PFSK-1 (cell line): ENCODE results near the gene SLC25A34.

Experiments used
- FOXP2 ChIP-seq: optimal IDR thresholded peaks from 2 replicates; pipeline ENCODE3; 2011; ENCODE audit warnings: borderline replicate concordance, control low read depth, inconsistent platforms; ENCODE audit not compliant: insufficient read depth; ENCODE audit errors: extremely low read length, extremely low read depth
- POLR2AphosphoS5 ChIP-seq: IDR thresholded peaks from 2 replicates; pipeline ENCODE4 v1.6.1; 2012; ENCODE audit warnings: low read depth, mild to moderate bottlenecking, control low read depth, low read length, moderate library complexity
- REST ChIP-seq, 2 experiments: IDR thresholded peaks; 2 replicates each; pipeline versions ENCODE4 v1.6.1 to v1.8.0; 2011 to 2012; ENCODE audit warnings: low read depth in 2 of 2, low read length in 2 of 2, control low read depth in 1 of 2, inconsistent platforms in 1 of 2, mild to moderate bottlenecking in 1 of 2, moderate library complexity in 1 of 2; ENCODE audit not compliant: insufficient read depth in 1 of 2
- SIN3A ChIP-seq: IDR thresholded peaks from 2 replicates; pipeline ENCODE4 v1.6.1; 2012; ENCODE audit warnings: mild to moderate bottlenecking, low read length, moderate library complexity, borderline replicate concordance; ENCODE audit not compliant: insufficient read depth
- TAF1 ChIP-seq: IDR thresholded peaks from 2 replicates; pipeline ENCODE4 v1.6.1; 2012; ENCODE audit warnings: low read length, control low read depth, borderline replicate concordance; ENCODE audit not compliant: insufficient read depth

SLC25A34 gene

GRCh38 chr1:15738416-15739113 is 2.5 kb downstream of the SLC25A34 start:
- TF ChIP-seq SIN3A, result no peak
- no peak for TF ChIP-seq POLR2AphosphoS5
- no peak for TF ChIP-seq REST (IDR thresholded peaks at IDR 0.05; ENCODE audit: insufficient read depth in 1 of 2, low read depth in 2 of 2, low read length in 2 of 2)
- no peak for TF ChIP-seq TAF1
- no peak for TF ChIP-seq FOXP2

GRCh38 chr1:15739259-15739658 is 3.2 kb downstream of the SLC25A34 start:
- TF ChIP-seq POLR2AphosphoS5, result no peak
- TF ChIP-seq FOXP2, result no peak
- no peak for TF ChIP-seq SIN3A
- no peak for TF ChIP-seq REST (IDR thresholded peaks at IDR 0.05; ENCODE audit: insufficient read depth in 1 of 2, low read depth in 2 of 2, low read length in 2 of 2)
- no peak for TF ChIP-seq TAF1

GRCh38 chr1:15739745-15740144 is 3.7 kb downstream of the SLC25A34 start:
- TF ChIP-seq SIN3A, result no peak
- no peak for TF ChIP-seq REST (IDR thresholded peaks at IDR 0.05; ENCODE audit: insufficient read depth in 1 of 2, low read depth in 2 of 2, low read length in 2 of 2)
- TF ChIP-seq POLR2AphosphoS5, result no peak
- no peak for TF ChIP-seq FOXP2
- TF ChIP-seq TAF1, result no peak

GRCh38 chr1:15740924-15741850 is 5.1 kb downstream of the SLC25A34 start:
- TF ChIP-seq POLR2AphosphoS5 (no peak), FOXP2 (peak; percentile 58)

- TF ChIP-seq POLR2AphosphoS5 (no peak), TAF1 (no peak), FOXP2 (no peak), SIN3A (no peak), REST (IDR thresholded peaks at IDR 0.05; ENCODE audit: insufficient read depth in 1 of 2, low read depth in 2 of 2, low read length in 2 of 2) (no peak)
Measured at GRCh38 chr1:15742339-15742801, 6.3 kb downstream of the SLC25A34 start, which contains the start of gene TMEM82. Gene TMEM82, plus strand, starts transcription at chr1:15742499. Its CDS starts 61 bp downstream, at chr1:15742560.
